Caco-2 (cell line): ENCODE results near the gene GDI2. TPM values are rescaled to one million over a fixed set of nuclear protein-coding genes. Genes with fewer than 3 reads are reported as not detected.

Experiments
- BruUV-seq: library from RNA; stranded (reverse); fragments of 400-500 nt; replicated peaks from 2 replicates; lab custom pipeline; 2021; lab: Mats Ljungman, UMichigan
- CTCF ChIA-PET: fragments of 300-600 bp; sonication (Branson Sonifier 250); formaldehyde crosslinking; loops from one replicate; lab custom pipeline; 2022; ENCODE audit warnings: antibody characterized with exemption; lab: Charles Lee
- POLR2A ChIA-PET: fragments of 300-600 bp; sonication (Branson Sonifier 250); formaldehyde crosslinking; loops from one replicate; lab custom pipeline; 2022; ENCODE audit warnings: antibody characterized with exemption; lab: Charles Lee
- DNase-seq, 2 experiments: peaks; one replicate each; pipeline versions ENCODE4 v3.0.0 to v3.0.0-alpha.2; 2020 to 2022
- H3K27me3 ChIP-seq: replicated peaks from 2 replicates; pipeline ENCODE4 v1.6.0; 2011; ENCODE audit warnings: low read length; ENCODE audit not compliant: control insufficient read depth, insufficient read depth
- H3K36me3 ChIP-seq: 2 replicates; pipeline ENCODE4 v1.5.1; 2011; ENCODE audit warnings: low read length; ENCODE audit not compliant: control insufficient read depth, insufficient read depth
- H3K4me1 ChIP-seq: fragments of 250-450 bp; sonication (Bioruptor Pico); 2 replicates; pipeline ENCODE4 v1.5.1; 2020; ENCODE audit warnings: mild to moderate bottlenecking
- H3K4me3 ChIP-seq: 2 replicates; pipeline ENCODE4 v1.5.1; 2011; ENCODE audit warnings: low read depth, mild to moderate bottlenecking, control low read depth, low read length
- H3K9me3 ChIP-seq: fragments of 250-450 bp; sonication (Bioruptor Pico); 2 replicates; pipeline ENCODE4 v1.5.1; 2020; ENCODE audit warnings: mild to moderate bottlenecking, moderate library complexity
- H3K27ac Mint-ChIP-seq: one replicate; pipeline ENCODE4 v1.8.0; 2022; ENCODE audit warnings: mixed read lengths; ENCODE audit not compliant: unreplicated experiment
- H3K27me3 Mint-ChIP-seq: one replicate; pipeline ENCODE4 v1.8.0; 2022; ENCODE audit warnings: mixed read lengths; ENCODE audit not compliant: insufficient read depth, unreplicated experiment
- H3K36me3 Mint-ChIP-seq: one replicate; pipeline ENCODE4 v1.8.0; 2022; ENCODE audit warnings: mild to moderate bottlenecking, mixed read lengths; ENCODE audit not compliant: insufficient read depth, unreplicated experiment
- H3K4me1 Mint-ChIP-seq: one replicate; pipeline ENCODE4 v1.8.0; 2022; ENCODE audit warnings: low read depth, mixed read lengths; ENCODE audit not compliant: unreplicated experiment
- H3K4me3 Mint-ChIP-seq: one replicate; pipeline ENCODE4 v1.8.0; 2022; ENCODE audit warnings: mild to moderate bottlenecking, moderate library complexity, mixed read lengths; ENCODE audit not compliant: unreplicated experiment
- H3K9me3 Mint-ChIP-seq: one replicate; pipeline ENCODE4 v1.8.0; 2022; ENCODE audit warnings: mixed read lengths; ENCODE audit not compliant: unreplicated experiment
- CTCF ChIP-seq, 2 experiments: fragments of 200-600 bp in 1 of 2; IDR thresholded peaks; 1 replicate in 1 of 2; 2 replicates in 1 of 2; pipeline versions ENCODE4 v1.5.1 to v1.8.0; 2011 to 2022; ENCODE audit warnings: antibody characterized with exemption in 1 of 2, control low read depth in 1 of 2, inconsistent platforms in 1 of 2, low read depth in 1 of 2, low read length in 1 of 2, mild to moderate bottlenecking in 1 of 2, moderate library complexity in 1 of 2; ENCODE audit not compliant: insufficient read depth in 1 of 2, severe bottlenecking in 1 of 2, unreplicated experiment in 1 of 2
- intact Hi-C: fragments of 100-400 bp; cut with micrococcal nuclease; formaldehyde crosslinking; loops from one replicate; pipeline ENCODE4 v1.10.0; 2022; ENCODE audit not compliant: unreplicated experiment
- total RNA-seq: library from RNA; stranded (reverse); gene quantifications from 2 replicates; pipeline ENCODE4 v1.2.3, GENCODE V29; 2022

Gene GDI2
- total RNA-seq, 1 experiment from 2014 or later = 446 TPM

DNA sequence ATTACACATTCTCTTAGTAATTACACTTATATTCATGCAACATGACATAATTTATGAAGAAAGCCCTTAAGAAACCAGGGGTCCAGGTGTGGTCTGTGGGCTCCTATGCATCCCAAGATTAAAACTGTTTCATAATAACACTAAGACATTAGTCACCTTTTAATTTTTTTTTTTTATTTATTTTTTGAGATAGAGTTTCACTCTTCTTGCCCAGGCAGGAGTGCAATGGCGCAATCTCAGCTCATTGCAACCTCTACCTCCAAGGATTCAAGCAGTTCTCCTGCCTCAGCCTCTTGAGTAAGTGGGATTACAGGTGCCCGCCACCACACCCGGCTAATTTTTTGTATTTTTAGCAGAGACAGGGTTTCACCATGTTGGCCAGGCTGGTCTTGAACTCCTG lies 12.5 kb downstream of the GDI2 start:
- no peak for TF ChIP-seq CTCF (IDR thresholded peaks at IDR 0.05; ENCODE audit: insufficient read depth in 1 of 2, low read depth in 1 of 2, low read length in 1 of 2, severe bottlenecking in 1 of 2, unreplicated experiment in 1 of 2)
- no TSS peak for BruUV-seq
- POLR2A ChIA-PET = no interaction called here
- Histone ChIP-seq H3K36me3 (peaks cover 12% of the 10 kb centered on the region), H3K9me3 (no peaks in the 10 kb centered on the region), H3K4me3 (no peak overlapping the region), H3K27me3 (no peaks in the 10 kb centered on the region), H3K4me1 (no peaks in the 10 kb centered on the region)
- intact Hi-C loops = no loop called here
- no peak overlapping the region for H3K27ac Mint-ChIP-seq
- no peak overlapping the region for H3K4me3 Mint-ChIP-seq
- DNase-seq = no peak
- H3K27me3 Mint-ChIP-seq = no peaks in the 10 kb centered on the region
- CTCF ChIA-PET = no interaction called here
- no peaks in the 10 kb centered on the region for H3K9me3 Mint-ChIP-seq
- H3K4me1 Mint-ChIP-seq = peaks cover 6% of the 10 kb centered on the region
- peaks cover 83% of the 10 kb centered on the region for H3K36me3 Mint-ChIP-seq

DNA sequence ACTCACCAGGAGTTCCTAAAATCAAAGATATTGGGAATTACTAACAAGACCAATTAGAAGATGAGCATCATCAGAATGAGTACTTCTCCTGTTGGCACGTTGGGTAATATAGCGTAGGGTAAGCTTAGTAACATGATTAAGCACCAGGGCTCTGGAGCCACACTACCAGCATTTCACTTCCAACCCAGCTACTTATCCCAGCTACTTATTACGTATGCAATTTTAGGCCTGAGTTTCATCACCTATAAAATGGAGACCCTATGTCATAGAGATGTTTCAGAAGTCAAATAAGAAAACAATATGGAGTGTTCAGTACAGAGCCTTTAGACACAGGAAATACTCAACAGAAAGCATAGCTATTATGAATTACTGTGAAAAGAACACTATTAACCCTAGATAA lies 19.0 kb downstream of the GDI2 start:
- POLR2A ChIA-PET = interaction anchor here (0.5 kb wide), 1 partner anchor 10 kb away, joined by 4 read pairs; no protein-coding TSS in a partner anchor
- peaks cover 100% of the 10 kb centered on the region for H3K36me3 Mint-ChIP-seq

GRCh38 chr10:5789626-5790025 lies 23.6 kb downstream of the GDI2 start:
- no peak overlapping the region for H3K4me3 Mint-ChIP-seq
- H3K27me3 Mint-ChIP-seq = no peaks in the 10 kb centered on the region
- Histone ChIP-seq H3K36me3 (peaks cover 6% of the 10 kb centered on the region), H3K4me1 (no peaks in the 10 kb centered on the region), H3K27me3 (no peaks in the 10 kb centered on the region), H3K9me3 (no peaks in the 10 kb centered on the region), H3K4me3 (no peak overlapping the region)
- no peak for DNase-seq
- no peaks in the 10 kb centered on the region for H3K9me3 Mint-ChIP-seq
- CTCF ChIA-PET = no interaction called here
- peaks cover 99% of the 10 kb centered on the region for H3K36me3 Mint-ChIP-seq
- POLR2A ChIA-PET = interaction anchor here (0.7 kb wide), 1 partner anchor 87 kb away, joined by 3 read pairs; no protein-coding TSS in a partner anchor
- intact Hi-C loops = no loop called here
- H3K4me1 Mint-ChIP-seq = peaks cover 7% of the 10 kb centered on the region
- no peak overlapping the region for H3K27ac Mint-ChIP-seq
- no TSS peak for BruUV-seq
- no peak for TF ChIP-seq CTCF (IDR thresholded peaks at IDR 0.05; ENCODE audit: insufficient read depth in 1 of 2, low read depth in 1 of 2, low read length in 1 of 2, severe bottlenecking in 1 of 2, unreplicated experiment in 1 of 2)

More for the DNA sequence above, 19.0 kb downstream of the GDI2 start:
- DNase-seq = no peak
- Mint-ChIP-seq H3K27ac (no peak overlapping the region), H3K4me1 (no peaks in the 10 kb centered on the region), H3K27me3 (no peaks in the 10 kb centered on the region), H3K4me3 (no peak overlapping the region), H3K9me3 (no peaks in the 10 kb centered on the region)
- Histone ChIP-seq H3K27me3 (no peaks in the 10 kb centered on the region), H3K4me3 (no peak overlapping the region), H3K36me3 (peaks cover 15% of the 10 kb centered on the region), H3K9me3 (no peaks in the 10 kb centered on the region), H3K4me1 (no peaks in the 10 kb centered on the region)
- intact Hi-C loops = no loop called here
- TF ChIP-seq CTCF (IDR thresholded peaks at IDR 0.05; ENCODE audit: insufficient read depth in 1 of 2, low read depth in 1 of 2, low read length in 1 of 2, severe bottlenecking in 1 of 2, unreplicated experiment in 1 of 2) = no peak
- CTCF ChIA-PET = no interaction called here
- no TSS peak for BruUV-seq
